Measurements from ENCODE around the gene ALDOB. TPM values are rescaled to one million over a fixed set of nuclear protein-coding genes. Genes with fewer than 3 reads are reported as not detected.

Gene ALDOB
- total RNA-seq, 1 experiment from 2014 or later, result not detected

GRCh38 chr9:101434998-101435397 is 576 bp downstream of the ALDOB start:
- CTCF ChIA-PET, result no interaction called here
- BruUV-seq (replicated peaks), result no TSS peak

GRCh38 chr9:101433229-101433628 is 2.3 kb downstream of the ALDOB start:
- CTCF ChIA-PET, result no interaction called here
- Histone ChIP-seq H3K4me2 (ENCODE audit: low read length) (no peak overlapping the region), H3K4me1 (ENCODE audit: insufficient read depth, low read length) (no peaks in the 10 kb centered on the region), H4K20me1 (ENCODE audit: low read length) (no peaks in the 10 kb centered on the region), H2AFZ (ENCODE audit: low read length) (no peak overlapping the region), H3K36me3 (ENCODE audit: low read depth, low read length) (no peaks in the 10 kb centered on the region), H3K4me3 (ENCODE audit: low read length) (no peak overlapping the region), H3K79me2 (ENCODE audit: low read length) (no peaks in the 10 kb centered on the region), H3K9ac (ENCODE audit: low read length) (no peak overlapping the region), H3K9me3 (ENCODE audit: low read length) (no peaks in the 10 kb centered on the region), H3K27me3 (ENCODE audit: low read length) (peaks cover 12% of the 10 kb centered on the region; the same call in 1 of the 2 replicates), H3F3A (ENCODE audit: low read length, unreplicated experiment) (no peaks in the 10 kb centered on the region), H3K9me2 (replicated peaks; ENCODE audit: low read length) (no peaks in the 10 kb centered on the region), H3K27ac (ENCODE audit: low read length) (no peak overlapping the region)
- intact Hi-C loops (cut with micrococcal nuclease), result no loop called here
- no peak for ATAC-seq
- POLR2A ChIA-PET (ENCODE audit: unreplicated experiment), result no interaction called here
- no TSS peak for BruUV-seq (replicated peaks)
- TF ChIP-seq EZH2phosphoT487 (IDR thresholded peaks at IDR 0.05; ENCODE audit: borderline replicate concordance, low read length) (no peak), EZH2 (IDR thresholded peaks at IDR 0.05; ENCODE audit: low read length, unreplicated experiment) (no peak)
- TF ChIP-seq, protein P1, sequence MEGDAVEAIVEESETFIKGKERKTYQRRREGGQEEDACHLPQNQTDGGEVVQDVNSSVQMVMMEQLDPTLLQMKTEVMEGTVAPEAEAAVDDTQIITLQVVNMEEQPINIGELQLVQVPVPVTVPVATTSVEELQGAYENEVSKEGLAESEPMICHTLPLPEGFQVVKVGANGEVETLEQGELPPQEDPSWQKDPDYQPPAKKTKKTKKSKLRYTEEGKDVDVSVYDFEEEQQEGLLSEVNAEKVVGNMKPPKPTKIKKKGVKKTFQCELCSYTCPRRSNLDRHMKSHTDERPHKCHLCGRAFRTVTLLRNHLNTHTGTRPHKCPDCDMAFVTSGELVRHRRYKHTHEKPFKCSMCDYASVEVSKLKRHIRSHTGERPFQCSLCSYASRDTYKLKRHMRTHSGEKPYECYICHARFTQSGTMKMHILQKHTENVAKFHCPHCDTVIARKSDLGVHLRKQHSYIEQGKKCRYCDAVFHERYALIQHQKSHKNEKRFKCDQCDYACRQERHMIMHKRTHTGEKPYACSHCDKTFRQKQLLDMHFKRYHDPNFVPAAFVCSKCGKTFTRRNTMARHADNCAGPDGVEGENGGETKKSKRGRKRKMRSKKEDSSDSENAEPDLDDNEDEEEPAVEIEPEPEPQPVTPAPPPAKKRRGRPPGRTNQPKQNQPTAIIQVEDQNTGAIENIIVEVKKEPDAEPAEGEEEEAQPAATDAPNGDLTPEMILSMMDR (conservative IDR thresholded peaks at IDR 0.05; ENCODE audit: low read depth, low read length), result no peak
- DNase-seq, result no peak

More at GRCh38 chr9:101434998-101435397, 576 bp downstream of the ALDOB start:
- ATAC-seq (no peak), DNase-seq (no peak)
- Histone ChIP-seq H3K36me3 (ENCODE audit: low read depth, low read length) (no peaks in the 10 kb centered on the region), H3K4me2 (ENCODE audit: low read length) (no peak overlapping the region), H3K9me2 (replicated peaks; ENCODE audit: low read length) (no peaks in the 10 kb centered on the region), H3K27me3 (ENCODE audit: low read length) (peaks cover 12% of the 10 kb centered on the region; the same call in 1 of the 2 replicates), H3K9ac (ENCODE audit: low read length) (no peak overlapping the region), H3K9me3 (ENCODE audit: low read length) (no peaks in the 10 kb centered on the region), H3K4me1 (ENCODE audit: insufficient read depth, low read length) (no peaks in the 10 kb centered on the region), H4K20me1 (ENCODE audit: low read length) (no peaks in the 10 kb centered on the region), H3K27ac (ENCODE audit: low read length) (no peak overlapping the region), H3F3A (ENCODE audit: low read length, unreplicated experiment) (no peaks in the 10 kb centered on the region), H3K79me2 (ENCODE audit: low read length) (no peaks in the 10 kb centered on the region), H3K4me3 (ENCODE audit: low read length) (no peak overlapping the region), H2AFZ (ENCODE audit: low read length) (no peak overlapping the region)
- intact Hi-C loops (cut with micrococcal nuclease), result no loop called here
- POLR2A ChIA-PET (ENCODE audit: unreplicated experiment), result no interaction called here
- no peak for TF ChIP-seq EZH2 (IDR thresholded peaks at IDR 0.05; ENCODE audit: low read length, unreplicated experiment)
- TF ChIP-seq EZH2phosphoT487 (IDR thresholded peaks at IDR 0.05; ENCODE audit: borderline replicate concordance, low read length), result no peak
- TF ChIP-seq, protein P1 (conservative IDR thresholded peaks at IDR 0.05; ENCODE audit: low read depth, low read length), result no peak

DNA sequence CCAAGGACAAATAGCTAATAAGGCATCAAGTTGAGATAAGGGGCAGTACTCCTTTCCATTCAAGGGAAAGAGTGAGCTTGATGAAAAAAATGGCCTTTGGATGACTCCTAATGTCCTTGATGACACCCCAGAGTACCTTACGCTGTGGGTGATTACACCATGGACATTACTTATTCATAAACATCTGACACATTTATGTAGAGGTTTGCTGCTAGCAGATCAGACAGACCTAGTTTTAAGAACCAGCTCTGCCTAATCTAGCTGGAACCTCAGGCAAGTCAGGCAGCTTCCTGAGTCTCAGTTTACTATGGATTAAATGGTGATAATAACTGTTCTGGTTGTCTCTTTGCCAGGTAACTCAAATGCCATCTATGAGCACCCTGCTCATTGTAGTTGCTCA is 2.8 kb downstream of the ALDOB start:
- Histone ChIP-seq H3F3A (ENCODE audit: low read length, unreplicated experiment) (no peaks in the 10 kb centered on the region), H3K27me3 (ENCODE audit: low read length) (peaks cover 12% of the 10 kb centered on the region; the same call in 1 of the 2 replicates), H4K20me1 (ENCODE audit: low read length) (no peaks in the 10 kb centered on the region), H2AFZ (ENCODE audit: low read length) (no peak overlapping the region), H3K4me2 (ENCODE audit: low read length) (no peak overlapping the region), H3K9ac (ENCODE audit: low read length) (no peak overlapping the region), H3K27ac (ENCODE audit: low read length) (no peak overlapping the region), H3K9me3 (ENCODE audit: low read length) (no peaks in the 10 kb centered on the region), H3K9me2 (replicated peaks; ENCODE audit: low read length) (no peaks in the 10 kb centered on the region), H3K79me2 (ENCODE audit: low read length) (no peaks in the 10 kb centered on the region), H3K4me1 (ENCODE audit: insufficient read depth, low read length) (no peaks in the 10 kb centered on the region), H3K36me3 (ENCODE audit: low read depth, low read length) (no peaks in the 10 kb centered on the region), H3K4me3 (ENCODE audit: low read length) (no peak overlapping the region)
- ATAC-seq (no peak), DNase-seq (no peak)
- BruUV-seq (replicated peaks), result no TSS peak
- ChIA-PET POLR2A (ENCODE audit: unreplicated experiment) (no interaction called here), CTCF (no interaction called here)
- TF ChIP-seq, protein P1 (conservative IDR thresholded peaks at IDR 0.05; ENCODE audit: low read depth, low read length), result no peak
- TF ChIP-seq EZH2 (IDR thresholded peaks at IDR 0.05; ENCODE audit: low read length, unreplicated experiment), result no peak
- TF ChIP-seq EZH2phosphoT487 (IDR thresholded peaks at IDR 0.05; ENCODE audit: borderline replicate concordance, low read length), result no peak
- intact Hi-C loops (cut with micrococcal nuclease), result no loop called here

All from PC-3 (cell line).